Frontal cortex (tissue), 4 donors: ENCODE measurements around the gene TMEM168. TPM values are rescaled to one million over a fixed set of nuclear protein-coding genes. Genes with fewer than 3 reads are reported as not detected.
"Not testable (repeated sequence)": the region's sequence is repeated elsewhere in the genome, so short reads cannot be mapped to it uniquely, and the experiment has no call there.

Experiments
- DNase-seq, 2 donors: peaks; one replicate each; pipeline ENCODE4 v3.0.0; 2012; ENCODE audit warnings: low spot score in 2 of 2
- FAIRE-seq: peaks from 2 replicates; lab custom pipeline; 2012; peaks lifted over from hg19 to GRCh38; lab: Jason Lieb, UNC
- total RNA-seq: library from RNA; depleted of rRNA; stranded (reverse); fragments of >200 nt; gene quantifications from one replicate; pipeline ENCODE4 v1.2.3, GENCODE V29; 2014
- donor health status: control.
- donor health status: control.
- donor health status: control.

Gene TMEM168
- total RNA-seq, 1 donor from 2014 or later, result 31.4 TPM

GRCh38 chr7:112735261-112735660, 54.9 kb downstream of the TMEM168 start:
- DNase-seq, result no peak
- no peak for FAIRE-seq

- FAIRE-seq, DNase-seq: not testable (repeated sequence)
Observed at GRCh38 chr7:112731324-112731723, 58.9 kb downstream of the TMEM168 start.

- FAIRE-seq, result no peak
Observed at GRCh38 chr7:112726076-112726475, 64.1 kb downstream of the TMEM168 start.

GRCh38 chr7:112723416-112723815, 66.8 kb downstream of the TMEM168 start:
- DNase-seq (no peak), FAIRE-seq (no peak)

More at GRCh38 chr7:112726076-112726475, 64.1 kb downstream of the TMEM168 start:
- DNase-seq, result no peak

GRCh38 chr7:112721366-112721765, 68.8 kb downstream of the TMEM168 start:
- DNase-seq (no peak), FAIRE-seq (no peak)

GRCh38 chr7:112715525-112715924, 74.7 kb downstream of the TMEM168 start:
- no peak for FAIRE-seq
- no peak for DNase-seq

GRCh38 chr7:112714917-112715316, 75.3 kb downstream of the TMEM168 start:
- DNase-seq, result no peak
- FAIRE-seq, result no peak
